BJ (cell line): ENCODE data around the gene STX17. TPM values are rescaled to one million over a fixed set of nuclear protein-coding genes. Genes with fewer than 3 reads are reported as not detected.

Experiments used
- CTCF ChIA-PET: fragments of 350-600 bp; formaldehyde crosslinking; extraction: SDS; loops from one replicate; lab custom pipeline; 2021; ENCODE audit warnings: antibody characterized with exemption, inconsistent platforms; lab: Yijun Ruan, JAX
- POLR2A ChIA-PET: fragments of 300-600 bp; sonication (Branson Sonifier 250); formaldehyde crosslinking; extraction: SDS; loops from one replicate; lab custom pipeline; 2021; ENCODE audit warnings: antibody characterized with exemption; lab: Charles Lee
- DNase-seq: peaks from one replicate; pipeline ENCODE4 v3.0.0-alpha.2; 2011; ENCODE audit warnings: low read depth
- H3K27me3 ChIP-seq: 2 replicates; pipeline ENCODE4 v1.6.0; 2011; ENCODE audit warnings: low read length; ENCODE audit not compliant: control insufficient read depth, insufficient read depth
- H3K36me3 ChIP-seq: 2 replicates; pipeline ENCODE4 v1.5.1; 2011; ENCODE audit warnings: low read length; ENCODE audit not compliant: control insufficient read depth, insufficient read depth
- H3K4me3 ChIP-seq: 2 replicates; pipeline ENCODE4 v1.5.1; 2011; ENCODE audit warnings: low read depth, mild to moderate bottlenecking, control low read depth, low read length
- polyA plus RNA-seq: library from polyadenylated mRNA; depleted of rRNA; stranded (reverse); fragments of >200 nt; gene quantifications from 2 replicates; pipeline ENCODE4 v1.2.3, GENCODE V29; 2011; rRNA removed
- TF ChIP-seq, protein P1 (sequence below): IDR thresholded peaks from 2 replicates; pipeline ENCODE4 v1.5.1; 2011; ENCODE audit warnings: low read depth, mild to moderate bottlenecking, control low read depth, inconsistent platforms, low read length, moderate library complexity; ENCODE audit not compliant: insufficient read depth

The STX17 gene
- polyA plus RNA-seq, 1 experiment, result 6.9 TPM

DNA sequence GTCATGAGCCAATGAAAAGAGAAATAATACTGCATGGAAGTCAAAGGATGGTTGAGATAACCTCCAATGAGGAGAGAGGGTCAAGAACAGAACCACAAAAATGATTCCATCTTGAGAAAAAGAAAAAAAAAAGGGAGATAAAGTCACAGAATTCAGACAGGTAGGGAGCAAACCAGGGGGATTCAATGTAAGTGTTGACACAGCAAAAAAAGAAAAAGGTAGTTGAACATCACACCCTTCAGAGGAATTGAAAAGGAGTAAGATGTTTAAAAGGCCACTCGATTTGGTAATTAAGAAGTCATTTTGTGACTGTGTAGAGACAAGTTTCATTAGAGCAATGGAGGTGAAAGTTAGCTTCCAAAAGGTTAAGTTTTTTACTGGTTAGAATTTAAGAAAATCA, 113.1 kb downstream of the STX17 start:
- TF ChIP-seq, protein P1, sequence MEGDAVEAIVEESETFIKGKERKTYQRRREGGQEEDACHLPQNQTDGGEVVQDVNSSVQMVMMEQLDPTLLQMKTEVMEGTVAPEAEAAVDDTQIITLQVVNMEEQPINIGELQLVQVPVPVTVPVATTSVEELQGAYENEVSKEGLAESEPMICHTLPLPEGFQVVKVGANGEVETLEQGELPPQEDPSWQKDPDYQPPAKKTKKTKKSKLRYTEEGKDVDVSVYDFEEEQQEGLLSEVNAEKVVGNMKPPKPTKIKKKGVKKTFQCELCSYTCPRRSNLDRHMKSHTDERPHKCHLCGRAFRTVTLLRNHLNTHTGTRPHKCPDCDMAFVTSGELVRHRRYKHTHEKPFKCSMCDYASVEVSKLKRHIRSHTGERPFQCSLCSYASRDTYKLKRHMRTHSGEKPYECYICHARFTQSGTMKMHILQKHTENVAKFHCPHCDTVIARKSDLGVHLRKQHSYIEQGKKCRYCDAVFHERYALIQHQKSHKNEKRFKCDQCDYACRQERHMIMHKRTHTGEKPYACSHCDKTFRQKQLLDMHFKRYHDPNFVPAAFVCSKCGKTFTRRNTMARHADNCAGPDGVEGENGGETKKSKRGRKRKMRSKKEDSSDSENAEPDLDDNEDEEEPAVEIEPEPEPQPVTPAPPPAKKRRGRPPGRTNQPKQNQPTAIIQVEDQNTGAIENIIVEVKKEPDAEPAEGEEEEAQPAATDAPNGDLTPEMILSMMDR, result no peak
- Histone ChIP-seq H3K36me3 (peaks cover 2% of the 10 kb centered on the region; the same call in 1 of the 2 replicates), H3K27me3 (no peaks in the 10 kb centered on the region), H3K4me3 (no peak overlapping the region)
- DNase-seq, result no peak
- CTCF ChIA-PET, result no interaction called here
- POLR2A ChIA-PET, result no interaction called here

Other genes with a start within 250 kb of the STX17 start
- 2.0 and 2.3 TPM in 2 replicates for gene NR4A3, start 84.8 kb upstream of the STX17 start, polyA plus RNA-seq
- gene ERP44, start 192.3 kb downstream of the STX17 start, polyA plus RNA-seq, result 9.8 and 21.8 TPM in 2 replicates
- gene INVS, start 192.6 kb downstream of the STX17 start, polyA plus RNA-seq, result 9.7 and 16.1 TPM in 2 replicates